ENCODE measurements around the gene KIF26B.

- TF ChIP-seq CTCF (IDR thresholded peaks at IDR 0.05; ENCODE audit: insufficient read depth, low read length, poor library complexity, severe bottlenecking) = no peak
- TF ChIP-seq EZH2phosphoT487 (conservative IDR thresholded peaks at IDR 0.05; ENCODE audit: low read length) = no peak
Observed at GRCh38 chr1:245686446-245687030, 531.8 kb downstream of the KIF26B start.

Data from SU-DHL-6 (cell line).